ENCODE results near the gene PCDHGA9.

DNA sequence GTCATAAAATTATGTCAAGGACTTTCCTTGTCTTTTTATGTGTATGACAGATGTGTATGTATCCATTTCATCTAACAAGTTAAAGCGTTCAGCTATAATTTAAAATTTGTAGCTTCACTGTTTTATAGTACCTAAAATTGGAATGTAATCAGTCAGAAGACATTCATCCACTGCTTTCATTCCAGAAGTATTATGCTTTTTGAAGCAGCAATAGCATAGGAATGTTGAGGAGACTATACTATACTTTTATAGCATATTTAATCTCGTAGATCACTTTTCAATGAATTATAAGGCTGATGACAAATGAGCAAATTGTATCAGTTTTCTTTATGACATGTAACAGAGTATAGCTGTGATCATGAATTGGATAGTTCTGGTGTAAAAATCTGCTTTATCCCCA is 34.6 kb downstream of the PCDHGA9 start:
- TF ChIP-seq DLX4 (CRISPR knock-in tag; IDR thresholded peaks at IDR 0.05), result no peak
- TF ChIP-seq, protein P1, sequence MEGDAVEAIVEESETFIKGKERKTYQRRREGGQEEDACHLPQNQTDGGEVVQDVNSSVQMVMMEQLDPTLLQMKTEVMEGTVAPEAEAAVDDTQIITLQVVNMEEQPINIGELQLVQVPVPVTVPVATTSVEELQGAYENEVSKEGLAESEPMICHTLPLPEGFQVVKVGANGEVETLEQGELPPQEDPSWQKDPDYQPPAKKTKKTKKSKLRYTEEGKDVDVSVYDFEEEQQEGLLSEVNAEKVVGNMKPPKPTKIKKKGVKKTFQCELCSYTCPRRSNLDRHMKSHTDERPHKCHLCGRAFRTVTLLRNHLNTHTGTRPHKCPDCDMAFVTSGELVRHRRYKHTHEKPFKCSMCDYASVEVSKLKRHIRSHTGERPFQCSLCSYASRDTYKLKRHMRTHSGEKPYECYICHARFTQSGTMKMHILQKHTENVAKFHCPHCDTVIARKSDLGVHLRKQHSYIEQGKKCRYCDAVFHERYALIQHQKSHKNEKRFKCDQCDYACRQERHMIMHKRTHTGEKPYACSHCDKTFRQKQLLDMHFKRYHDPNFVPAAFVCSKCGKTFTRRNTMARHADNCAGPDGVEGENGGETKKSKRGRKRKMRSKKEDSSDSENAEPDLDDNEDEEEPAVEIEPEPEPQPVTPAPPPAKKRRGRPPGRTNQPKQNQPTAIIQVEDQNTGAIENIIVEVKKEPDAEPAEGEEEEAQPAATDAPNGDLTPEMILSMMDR (IDR thresholded peaks at IDR 0.05 in 2 of 3, conservative IDR thresholded peaks at IDR 0.05 in 1 of 3; ENCODE audit: insufficient read depth in 2 of 3, low read depth in 1 of 3, low read length in 3 of 3), result no peak
- no peak for TF ChIP-seq POLR2AphosphoS5 (IDR thresholded peaks at IDR 0.05; ENCODE audit: control insufficient read depth, insufficient read depth, low read depth, low read length)
- no peak for TF ChIP-seq ZNF707 (CRISPR knock-in tag; conservative IDR thresholded peaks at IDR 0.05)
- TF ChIP-seq TCF7 (IDR thresholded peaks at IDR 0.05; ENCODE audit: borderline replicate concordance), result no peak
- TF ChIP-seq ZNF24 (IDR thresholded peaks at IDR 0.05), result no peak
- no peak for TF ChIP-seq KLF13 (tag; IDR thresholded peaks at IDR 0.05; ENCODE audit: borderline replicate concordance, low read depth)
- no peak for TF ChIP-seq TAF1 (IDR thresholded peaks at IDR 0.05; ENCODE audit: control insufficient read depth, extremely low read depth, insufficient read depth, low read length, severe bottlenecking)
- TF ChIP-seq, protein P2, sequence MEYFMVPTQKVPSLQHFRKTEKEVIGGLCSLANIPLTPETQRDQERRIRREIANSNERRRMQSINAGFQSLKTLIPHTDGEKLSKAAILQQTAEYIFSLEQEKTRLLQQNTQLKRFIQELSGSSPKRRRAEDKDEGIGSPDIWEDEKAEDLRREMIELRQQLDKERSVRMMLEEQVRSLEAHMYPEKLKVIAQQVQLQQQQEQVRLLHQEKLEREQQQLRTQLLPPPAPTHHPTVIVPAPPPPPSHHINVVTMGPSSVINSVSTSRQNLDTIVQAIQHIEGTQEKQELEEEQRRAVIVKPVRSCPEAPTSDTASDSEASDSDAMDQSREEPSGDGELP (CRISPR knock-in tag; IDR thresholded peaks at IDR 0.05; ENCODE audit: borderline replicate concordance), result no peak
- no peak for TF ChIP-seq EZH2 (IDR thresholded peaks at IDR 0.05; ENCODE audit: borderline replicate concordance, low read depth, low read length)
- TF ChIP-seq MEF2A (IDR thresholded peaks at IDR 0.05; ENCODE audit: control insufficient read depth, low read depth, low read length), result no peak
